Keratinocyte (primary cell): ENCODE results near the gene RAB5A. TPM values are rescaled to one million over a fixed set of nuclear protein-coding genes. Genes with fewer than 3 reads are reported as not detected.

Experiments used
- DNase-seq: peaks from one replicate; pipeline ENCODE4 v3.0.0-alpha.2; 2011; ENCODE audit warnings: low read depth, missing footprints, low spot score
- FAIRE-seq: peaks from 2 replicates; lab custom pipeline; 2011; peaks lifted over from hg19 to GRCh38; lab: Jason Lieb, UNC
- H2AFZ ChIP-seq: 2 replicates; pipeline ENCODE4 v1.6.0; 2012; ENCODE audit warnings: low read length, control low read depth, inconsistent platforms; ENCODE audit not compliant: control insufficient read depth
- H3K27ac ChIP-seq: 2 replicates; pipeline ENCODE4 v1.5.1; 2011; ENCODE audit warnings: low read length; ENCODE audit not compliant: control insufficient read depth, insufficient read depth
- H3K27me3 ChIP-seq: 3 replicates; pipeline ENCODE4 v1.6.0; 2011; ENCODE audit warnings: low read length; ENCODE audit not compliant: control insufficient read depth, insufficient read depth; ENCODE audit errors: extremely low read depth
- H3K36me3 ChIP-seq, 2 experiments: 2 replicates in 1 of 2; 3 replicates in 1 of 2; pipeline ENCODE4 v1.5.1; 2011; ENCODE audit warnings: low read length in 2 of 2, mild to moderate bottlenecking in 1 of 2; ENCODE audit not compliant: control insufficient read depth in 2 of 2, insufficient read depth in 2 of 2; ENCODE audit errors: extremely low read depth in 1 of 2
- H3K4me1 ChIP-seq: 3 replicates; pipeline ENCODE4 v1.5.1; 2011; ENCODE audit warnings: low read length; ENCODE audit not compliant: control insufficient read depth, insufficient read depth; ENCODE audit errors: extremely low read depth
- H3K4me2 ChIP-seq: 3 replicates; pipeline ENCODE4 v1.6.0; 2011; ENCODE audit warnings: low read depth, low read length; ENCODE audit not compliant: control insufficient read depth, insufficient read depth; ENCODE audit errors: extremely low read depth
- H3K4me3 ChIP-seq, 3 experiments: fragments of 200-600 bp in 1 of 3; sonication (generic) in 1 of 3; 2 replicates in 2 of 3; 3 replicates in 1 of 3; pipeline ENCODE4 v1.5.1; 2011 to 2016; ENCODE audit warnings: low read length in 3 of 3, mild to moderate bottlenecking in 3 of 3, control low read depth in 2 of 3, inconsistent platforms in 1 of 3, low read depth in 1 of 3, mixed read lengths in 1 of 3, mixed run types in 1 of 3, moderate library complexity in 1 of 3; ENCODE audit not compliant: control insufficient read depth in 2 of 3, insufficient read depth in 2 of 3; ENCODE audit errors: extremely low read depth in 1 of 3
- H3K79me2 ChIP-seq: 2 replicates; pipeline ENCODE4 v1.6.0; 2012; ENCODE audit warnings: low read length; ENCODE audit not compliant: control insufficient read depth, insufficient read depth
- H3K9ac ChIP-seq: 3 replicates; pipeline ENCODE4 v1.6.0; 2011; ENCODE audit warnings: low read length; ENCODE audit not compliant: control insufficient read depth, insufficient read depth; ENCODE audit errors: extremely low read depth
- H3K9me1 ChIP-seq: 3 replicates; pipeline ENCODE4 v1.6.0; 2011; ENCODE audit warnings: low read length; ENCODE audit not compliant: control insufficient read depth, insufficient read depth; ENCODE audit errors: extremely low read depth
- H3K9me3 ChIP-seq: 2 replicates; pipeline ENCODE4 v1.5.1; 2012; ENCODE audit warnings: low read depth, low read length; ENCODE audit not compliant: control insufficient read depth
- H4K20me1 ChIP-seq: 3 replicates; pipeline ENCODE4 v1.6.0; 2011; ENCODE audit warnings: low read length; ENCODE audit not compliant: control insufficient read depth, insufficient read depth; ENCODE audit errors: extremely low read depth
- EZH2 ChIP-seq: IDR thresholded peaks from one replicate; pipeline ENCODE4 v1.6.1; 2012; ENCODE audit warnings: inconsistent platforms, mild to moderate bottlenecking, low read length, moderate library complexity
- dilution Hi-C: fragments of 300-500 bp; cut with MboI; formaldehyde crosslinking; loops from one replicate; pipeline ENCODE4 v1.7.0; 2020; ENCODE audit warnings: low sequenced_read_pairs; ENCODE audit not compliant: extremely low pct_ligation_motif_present
- polyA plus RNA-seq, 5 experiments: library from polyadenylated mRNA; depleted of rRNA in 3 of 5; stranded (reverse) in 3 of 5; stranded (forward) in 1 of 5; unstranded in 1 of 5; fragments of >200 nt; gene quantifications; 1 replicate in 1 of 5; 2 replicates in 3 of 5; 3 replicates in 1 of 5; pipeline versions ENCODE4 v1.2.1 to v1.2.3, GENCODE V29; 2011 to 2012; ENCODE audit warnings: missing spikeins in 2 of 5, low read depth in 1 of 5, low replicate concordance in 1 of 5
- TF ChIP-seq, protein P1 (sequence below), 3 experiments: IDR thresholded peaks in 1 of 3; conservative IDR thresholded peaks in 1 of 3; optimal IDR thresholded peaks in 1 of 3; 2 replicates in 2 of 3; 3 replicates in 1 of 3; pipeline versions ENCODE3 to v1.5.1; 2011; ENCODE audit warnings: low read length in 3 of 3, mild to moderate bottlenecking in 3 of 3, moderate library complexity in 2 of 3, control low read depth in 1 of 3, inconsistent platforms in 1 of 3; ENCODE audit not compliant: insufficient read depth in 2 of 3; ENCODE audit errors: extremely low read depth in 1 of 3

The RAB5A gene
- polyA plus RNA-seq, 1 donor (not counting 4 experiments of a cell fraction or from before 2014, with no cell fraction given) = 60.5 TPM

DNA sequence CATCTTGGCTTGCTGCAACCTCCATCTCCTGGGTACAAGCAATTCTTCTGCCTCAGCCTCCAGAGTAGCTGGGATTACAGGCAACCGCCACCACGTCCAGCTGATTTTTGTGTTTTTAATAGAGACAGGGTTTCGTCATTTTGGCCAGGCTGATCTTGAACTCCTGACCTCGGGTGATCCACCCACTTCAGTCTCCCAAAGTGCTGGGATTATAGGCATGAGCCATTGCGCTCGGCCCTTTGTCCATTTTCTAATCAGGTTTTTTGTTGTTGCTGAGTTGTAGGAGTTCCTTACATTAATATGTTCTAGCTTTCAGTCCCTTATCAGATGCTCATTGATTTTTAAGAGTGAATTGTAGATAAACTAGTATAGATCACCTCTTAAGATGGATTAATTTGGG, 20.3 kb downstream of the RAB5A start:
- H3K4me3 ChIP-seq = no peak overlapping the region
- TF ChIP-seq, protein P1, sequence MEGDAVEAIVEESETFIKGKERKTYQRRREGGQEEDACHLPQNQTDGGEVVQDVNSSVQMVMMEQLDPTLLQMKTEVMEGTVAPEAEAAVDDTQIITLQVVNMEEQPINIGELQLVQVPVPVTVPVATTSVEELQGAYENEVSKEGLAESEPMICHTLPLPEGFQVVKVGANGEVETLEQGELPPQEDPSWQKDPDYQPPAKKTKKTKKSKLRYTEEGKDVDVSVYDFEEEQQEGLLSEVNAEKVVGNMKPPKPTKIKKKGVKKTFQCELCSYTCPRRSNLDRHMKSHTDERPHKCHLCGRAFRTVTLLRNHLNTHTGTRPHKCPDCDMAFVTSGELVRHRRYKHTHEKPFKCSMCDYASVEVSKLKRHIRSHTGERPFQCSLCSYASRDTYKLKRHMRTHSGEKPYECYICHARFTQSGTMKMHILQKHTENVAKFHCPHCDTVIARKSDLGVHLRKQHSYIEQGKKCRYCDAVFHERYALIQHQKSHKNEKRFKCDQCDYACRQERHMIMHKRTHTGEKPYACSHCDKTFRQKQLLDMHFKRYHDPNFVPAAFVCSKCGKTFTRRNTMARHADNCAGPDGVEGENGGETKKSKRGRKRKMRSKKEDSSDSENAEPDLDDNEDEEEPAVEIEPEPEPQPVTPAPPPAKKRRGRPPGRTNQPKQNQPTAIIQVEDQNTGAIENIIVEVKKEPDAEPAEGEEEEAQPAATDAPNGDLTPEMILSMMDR (optimal IDR thresholded peaks at IDR 0.05 in 1 of 3, IDR thresholded peaks at IDR 0.05 in 1 of 3, conservative IDR thresholded peaks at IDR 0.05 in 1 of 3; ENCODE audit: extremely low read depth in 1 of 3, insufficient read depth in 2 of 3, low read length in 3 of 3) = no peak
- no peak for TF ChIP-seq EZH2
- no peak overlapping the region for H2AFZ ChIP-seq
- no peak for FAIRE-seq
- H3K4me2 ChIP-seq = no peak overlapping the region
- H3K9me1 ChIP-seq = no peaks in the 10 kb centered on the region
- H3K9me3 ChIP-seq = no peaks in the 10 kb centered on the region
- peaks cover 85% of the 10 kb centered on the region for H3K79me2 ChIP-seq
- no peaks in the 10 kb centered on the region for H3K27me3 ChIP-seq
- peaks cover 5% of the 10 kb centered on the region for H4K20me1 ChIP-seq
- no peak overlapping the region for H3K27ac ChIP-seq
- no peak for DNase-seq
- no peak overlapping the region for H3K9ac ChIP-seq
- dilution Hi-C loops = no loop called here
- peaks cover 0 to 3% of the 10 kb centered on the region in 2 experiments for H3K36me3 ChIP-seq
- no peaks in the 10 kb centered on the region for H3K4me1 ChIP-seq

DNA sequence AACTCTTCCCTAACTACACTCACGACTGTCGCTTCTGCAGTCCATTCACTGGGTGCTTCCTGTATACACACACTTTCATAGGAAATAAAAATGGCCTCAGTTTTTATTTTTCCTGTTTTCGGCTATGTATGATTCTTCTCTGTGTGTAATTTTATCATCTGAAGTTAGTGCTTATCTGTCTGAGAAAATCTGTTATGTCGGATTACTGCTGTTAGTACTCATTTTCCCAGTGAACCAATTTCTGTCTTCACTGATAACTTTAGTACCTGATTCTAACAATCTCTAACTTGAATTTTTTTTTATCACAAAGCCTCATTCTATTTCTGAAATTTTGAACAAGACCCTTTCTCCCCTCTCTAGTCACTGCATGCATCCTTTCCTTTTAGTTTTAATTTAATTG, 20.9 kb downstream of the RAB5A start:
- TF ChIP-seq, protein P1 (optimal IDR thresholded peaks at IDR 0.05 in 1 of 3, IDR thresholded peaks at IDR 0.05 in 1 of 3, conservative IDR thresholded peaks at IDR 0.05 in 1 of 3; ENCODE audit: extremely low read depth in 1 of 3, insufficient read depth in 2 of 3, low read length in 3 of 3) = no peak
- no peak for TF ChIP-seq EZH2
- DNase-seq = no peak
- no peaks in the 10 kb centered on the region for H3K27me3 ChIP-seq
- no peak overlapping the region for H3K4me2 ChIP-seq
- H4K20me1 ChIP-seq = peaks cover 9% of the 10 kb centered on the region
- H3K4me3 ChIP-seq = no peak overlapping the region
- peaks cover 0 to 3% of the 10 kb centered on the region in 2 experiments for H3K36me3 ChIP-seq
- dilution Hi-C loops = no loop called here
- no peak overlapping the region for H3K9ac ChIP-seq
- no peak overlapping the region for H3K27ac ChIP-seq
- no peaks in the 10 kb centered on the region for H3K4me1 ChIP-seq
- H3K9me1 ChIP-seq = no peaks in the 10 kb centered on the region
- FAIRE-seq = no peak
- no peak overlapping the region for H2AFZ ChIP-seq
- peaks cover 85% of the 10 kb centered on the region for H3K79me2 ChIP-seq
- no peaks in the 10 kb centered on the region for H3K9me3 ChIP-seq
